Mesenteric fat pad (tissue), 1 donor: ENCODE measurements around the gene SERPINH1. TPM values are rescaled to one million over a fixed set of nuclear protein-coding genes. Genes with fewer than 3 reads are reported as not detected.
"Not testable (repeated sequence)": the region's sequence is repeated elsewhere in the genome, so short reads cannot be mapped to it uniquely, and the experiment has no call there.

Experiments
- DNase-seq: peaks from one replicate; pipeline ENCODE4 v3.0.0-alpha.2; 2020; ENCODE audit warnings: low spot score
- total RNA-seq: library from RNA; stranded (reverse); fragmentation: NEBNext Ultra II Directional; extraction: Animal tissue kit (Norgen Biotek cat#: 25700); gene quantifications from one replicate; pipeline ENCODE4 v1.2.1, GENCODE V29; 2021
- donor health status: DM: yes; HTN: yes; CAD: no.

Gene SERPINH1
- total RNA-seq, 1 donor from 2014 or later = 309 TPM

- no peak for DNase-seq
Observed at GRCh38 chr11:75572744-75573143, 10.7 kb downstream of the SERPINH1 start.

- DNase-seq = no peak
Observed at GRCh38 chr11:75574698-75575602, 12.9 kb downstream of the SERPINH1 start.

DNA sequence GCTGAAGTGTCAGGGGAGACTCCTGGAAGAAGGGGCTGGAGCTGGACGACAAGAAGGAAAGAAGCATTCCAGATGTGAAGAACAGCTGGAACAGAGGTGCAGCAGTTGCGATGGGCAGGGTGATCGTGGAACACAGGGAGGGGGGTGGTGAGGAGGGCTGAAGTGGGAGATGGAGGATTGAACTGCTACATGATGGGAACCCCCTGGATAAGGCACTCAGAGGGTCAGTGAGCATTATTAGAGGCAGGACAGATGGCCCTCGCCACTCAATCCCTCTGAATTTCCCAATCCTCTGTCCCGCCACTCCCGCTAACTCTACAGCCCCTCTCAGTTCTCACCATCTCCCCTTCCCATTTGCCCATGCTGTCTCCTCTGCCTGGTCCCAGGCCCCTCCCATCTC, 14.0 kb downstream of the SERPINH1 start:
- no peak for DNase-seq

DNA sequence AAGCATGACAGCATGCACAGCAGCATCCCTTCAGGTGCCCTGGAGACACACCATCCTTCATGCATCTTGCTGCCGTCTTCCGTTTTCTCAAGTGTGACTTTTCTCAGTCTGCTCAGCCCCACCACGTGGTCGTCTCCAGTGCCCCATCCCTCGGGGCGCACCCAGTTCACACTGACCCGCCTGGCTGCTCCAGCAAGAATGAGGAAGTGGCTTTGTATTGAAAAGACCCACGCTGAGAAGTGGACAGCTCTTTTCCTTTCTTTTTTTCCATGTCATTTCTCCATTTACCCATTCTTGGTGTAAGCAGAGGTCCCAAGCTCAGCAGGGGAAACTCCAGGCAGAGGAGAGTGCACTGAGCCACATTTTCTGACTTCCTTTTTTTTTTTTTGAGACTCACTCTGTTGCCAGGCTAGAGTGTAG, 14.5 kb downstream of the SERPINH1 start:
- no peak for DNase-seq

DNA sequence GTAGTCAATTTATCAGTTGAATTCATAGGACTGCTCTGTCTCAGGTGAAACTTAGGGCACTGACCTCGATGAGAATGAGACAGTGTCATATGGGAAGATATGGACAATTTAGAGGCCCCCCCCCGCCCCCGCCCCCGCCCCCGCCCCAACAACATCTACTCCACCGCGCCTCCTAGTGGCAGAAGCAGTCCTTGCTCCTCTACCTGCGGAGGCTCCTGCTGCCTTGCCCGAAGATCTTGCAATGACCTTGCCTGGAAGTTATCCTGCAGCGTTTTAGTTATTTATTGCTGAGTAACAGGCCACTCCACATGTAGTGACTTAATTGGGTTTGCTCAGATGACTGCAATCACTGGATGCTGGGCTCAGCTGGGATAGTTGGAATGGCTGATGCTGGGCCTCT, 15.2 kb downstream of the SERPINH1 start:
- DNase-seq = no peak

DNA sequence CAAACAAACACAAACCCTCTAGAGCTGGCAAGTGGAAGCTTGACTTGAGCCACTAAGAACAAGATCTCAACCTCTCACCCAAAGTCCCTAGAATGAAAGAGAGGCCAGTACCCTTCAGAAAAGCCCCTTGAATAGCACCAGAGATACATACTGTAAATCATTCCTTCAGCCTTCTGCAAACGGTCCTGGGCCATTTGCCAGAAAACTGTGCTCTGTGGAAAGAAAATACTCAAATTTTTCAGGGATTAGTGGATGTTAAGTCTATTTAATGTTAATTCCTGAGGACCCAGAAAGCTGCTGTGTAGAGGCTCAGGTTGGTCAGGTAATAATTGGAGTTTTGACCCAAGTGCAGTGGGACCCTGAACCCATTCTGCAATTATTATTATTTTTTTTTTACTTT, 16.9 kb downstream of the SERPINH1 start:
- DNase-seq = no peak

GRCh38 chr11:75579841-75580240, 17.8 kb downstream of the SERPINH1 start:
- no peak for DNase-seq

- no peak for DNase-seq
Observed at GRCh38 chr11:75582506-75582894, 20.4 kb downstream of the SERPINH1 start.

DNA sequence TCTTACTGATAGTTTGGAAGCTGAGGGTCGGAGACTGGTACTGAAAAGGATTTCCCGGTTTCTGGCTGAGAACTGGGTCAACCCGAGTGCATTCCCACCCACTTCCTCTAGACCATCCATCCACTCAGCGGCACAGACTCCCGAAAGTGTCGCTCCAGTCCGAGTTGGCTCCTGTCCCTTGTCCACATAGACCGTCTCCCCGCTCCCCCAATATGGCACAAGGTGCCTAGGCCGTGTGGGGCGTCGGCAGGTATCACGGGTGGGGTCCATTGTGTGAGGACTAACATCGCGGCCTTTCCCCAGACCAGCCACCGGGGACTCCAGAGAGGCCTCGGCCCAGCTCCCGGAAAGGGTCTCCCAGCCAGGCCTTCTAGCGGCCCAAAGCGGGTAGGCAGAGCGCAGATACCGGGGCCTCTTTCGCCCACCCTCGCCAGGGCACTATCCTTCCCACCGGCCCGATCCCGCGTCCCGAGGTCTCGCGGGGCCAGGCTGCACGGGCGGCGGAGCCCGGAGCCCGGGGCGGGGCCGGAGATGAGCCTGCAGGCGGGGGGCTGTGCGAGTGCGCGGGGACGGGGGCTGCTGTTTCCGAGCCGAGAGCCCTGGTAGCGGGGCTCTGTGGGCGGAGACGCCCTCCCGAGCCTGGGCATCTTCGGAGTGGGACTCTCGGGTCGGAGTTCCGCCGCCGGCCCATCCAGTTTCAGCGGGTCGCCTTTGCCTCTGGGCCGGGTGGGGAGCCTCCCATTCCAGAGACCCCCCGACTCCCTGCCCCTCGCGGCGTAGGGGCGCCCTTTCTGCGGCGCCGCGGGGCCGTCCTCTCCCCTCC, 21.1 kb downstream of the SERPINH1 start:
- no peak for DNase-seq

DNA sequence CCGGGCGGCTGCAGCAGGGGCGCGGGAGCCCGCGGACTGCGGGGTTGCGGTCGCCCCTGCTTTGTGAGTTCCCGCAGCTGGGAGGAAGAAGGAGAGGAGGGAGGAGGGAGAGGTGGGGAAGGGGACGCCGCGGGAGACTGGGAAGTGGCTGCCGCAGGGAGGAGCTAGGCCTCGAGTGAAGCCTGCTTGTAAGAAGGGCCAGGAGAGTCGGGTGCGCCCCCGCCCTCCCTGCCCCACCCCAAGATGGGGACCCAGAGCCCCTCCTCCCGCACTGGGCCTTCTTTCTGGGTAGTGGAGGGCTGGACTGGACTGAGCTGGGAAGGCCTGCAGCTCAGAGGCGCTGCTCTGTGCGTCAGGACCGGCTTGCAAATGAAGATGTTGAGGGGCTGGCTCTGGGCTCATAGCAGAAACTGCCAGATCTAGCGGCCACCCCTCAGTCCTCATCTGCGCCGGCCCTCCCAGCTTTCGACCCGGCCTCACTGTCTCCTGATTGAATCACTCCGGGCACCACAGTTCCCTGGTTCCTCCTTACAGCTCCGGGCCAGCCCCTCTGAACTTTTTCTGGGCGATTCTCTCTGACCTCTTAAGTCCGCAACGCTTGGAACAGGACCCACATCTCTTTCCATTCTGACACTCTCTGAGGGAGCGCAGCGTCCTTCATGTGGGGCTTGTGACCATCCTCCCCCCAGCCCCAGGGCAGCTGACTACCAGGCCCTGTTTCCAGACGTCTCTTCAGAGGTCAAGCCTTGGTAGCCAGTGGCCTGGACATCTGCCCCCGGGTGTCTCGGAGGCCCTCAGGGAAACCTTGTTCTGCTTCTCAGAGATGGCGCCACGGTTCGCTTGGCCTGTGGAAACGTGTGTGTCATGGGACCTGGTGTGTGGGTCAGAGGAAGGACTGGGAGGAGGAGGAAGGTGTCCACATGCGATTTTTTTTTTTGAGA, 21.9 kb downstream of the SERPINH1 start:
- no peak for DNase-seq

DNA sequence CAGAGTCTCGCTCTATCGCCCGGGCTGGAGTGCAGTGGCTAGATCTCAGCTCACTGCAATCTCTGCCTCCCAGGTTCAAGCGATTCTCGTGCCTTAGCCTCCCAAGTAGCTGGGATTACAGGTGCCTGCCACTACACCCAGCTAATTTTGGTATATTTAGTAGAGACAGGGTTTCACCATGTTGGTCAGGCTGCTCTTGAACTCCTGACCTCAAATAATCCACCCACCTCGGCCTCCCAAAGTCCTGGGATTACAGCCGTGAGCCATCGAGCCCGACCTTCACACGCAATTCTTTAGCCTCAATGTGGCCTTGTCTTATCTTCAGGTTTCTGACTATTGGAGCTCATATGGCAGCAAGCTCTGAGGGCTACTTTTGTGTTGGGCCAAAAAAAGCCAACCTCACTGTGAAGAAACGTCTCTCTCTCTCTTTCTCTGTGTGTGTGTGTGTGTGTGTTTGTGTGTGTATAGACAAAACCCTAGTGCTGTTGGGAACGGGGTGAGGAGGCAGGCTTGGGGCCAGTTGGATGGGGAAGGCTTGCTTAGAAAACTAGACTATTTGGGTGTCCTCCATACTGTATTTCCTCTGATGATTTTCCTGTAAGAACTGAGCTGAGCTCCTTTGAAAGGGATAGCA, 22.7 kb downstream of the SERPINH1 start:
- DNase-seq = not testable (repeated sequence)

DNA sequence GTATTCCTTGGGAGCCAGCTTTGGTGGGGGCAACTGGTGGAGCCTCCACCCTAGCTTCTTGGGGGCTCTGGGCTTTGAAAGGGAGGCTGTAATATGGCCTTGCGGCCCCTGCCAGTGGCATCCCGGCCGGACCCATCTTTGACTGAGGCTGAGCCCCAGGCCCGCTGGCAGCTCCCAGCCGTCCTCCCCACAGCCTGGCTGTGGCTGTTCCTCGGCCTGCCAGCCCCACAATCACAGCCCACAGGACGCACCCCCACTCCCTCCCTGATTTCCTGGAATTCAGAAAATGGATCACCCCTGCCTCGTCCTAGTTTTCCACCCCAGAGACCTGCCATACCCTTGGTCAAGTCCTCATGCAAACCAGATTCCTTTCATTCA, 23.2 kb downstream of the SERPINH1 start:
- no peak for DNase-seq

GRCh38 chr11:75586395-75586794, 24.3 kb downstream of the SERPINH1 start:
- no peak for DNase-seq

DNA sequence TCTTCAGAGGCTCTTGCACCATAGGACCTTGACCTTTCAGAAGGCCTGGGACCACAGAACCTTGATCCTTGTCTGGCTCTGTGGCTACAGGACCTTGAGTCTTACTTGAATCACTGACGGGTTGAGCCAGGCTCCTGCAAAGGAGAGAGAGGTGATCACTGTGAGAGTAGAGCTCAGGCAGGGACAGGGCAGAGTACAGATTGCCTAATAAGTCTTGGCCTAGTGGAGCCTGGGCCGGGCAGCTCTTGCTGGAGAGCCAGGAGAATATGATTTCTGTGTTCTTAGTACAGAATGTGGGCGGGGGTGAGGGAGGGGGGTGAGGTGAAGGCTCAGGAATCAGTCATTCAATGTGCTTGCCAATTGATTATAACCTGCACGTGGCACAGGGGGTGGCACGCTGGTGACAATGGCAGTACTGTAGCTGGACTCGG, 26.0 kb downstream of the SERPINH1 start:
- no peak for DNase-seq

DNA sequence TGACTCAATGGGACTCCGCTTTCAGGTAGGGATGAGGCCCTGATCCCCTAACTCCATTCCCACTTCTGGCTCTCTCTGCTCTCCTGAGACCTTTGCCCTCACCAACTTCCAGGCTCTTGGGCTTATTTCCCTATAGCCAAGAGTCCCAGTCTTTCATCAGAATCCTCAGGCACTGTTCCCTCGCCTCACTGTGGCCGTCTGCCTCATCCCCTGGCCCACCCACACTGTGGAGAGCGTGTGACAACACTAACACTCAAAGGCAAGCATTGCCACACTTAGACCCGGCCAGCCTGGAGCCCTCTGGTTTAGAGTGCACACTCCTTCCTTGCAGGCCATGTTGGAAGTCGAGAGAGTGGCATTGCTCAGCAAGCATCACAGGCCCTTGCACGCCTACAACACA, 27.0 kb downstream of the SERPINH1 start:
- no peak for DNase-seq

- DNase-seq = no peak
Observed at GRCh38 chr11:75589933-75590332, 27.9 kb downstream of the SERPINH1 start.

DNA sequence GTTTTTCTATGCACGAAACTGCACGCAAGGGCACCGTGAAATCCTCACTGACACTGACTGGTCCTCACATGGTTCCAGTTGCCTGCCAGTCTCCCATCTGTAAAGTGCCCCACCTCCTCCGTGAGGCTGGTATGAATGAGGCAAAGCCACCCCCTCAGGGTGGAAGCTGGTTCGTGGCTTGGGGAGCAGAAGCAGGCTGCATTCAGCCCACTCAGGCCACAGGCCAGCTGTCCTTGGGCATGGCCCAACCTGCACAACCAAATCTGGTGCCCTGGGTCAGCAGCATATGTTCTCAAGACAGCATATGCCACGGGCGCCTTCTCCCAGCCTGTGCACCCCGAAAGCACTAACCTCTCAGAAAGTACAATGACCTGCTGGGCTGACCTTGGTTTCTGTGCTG, 29.3 kb downstream of the SERPINH1 start:
- DNase-seq = no peak

- DNase-seq = no peak
Observed at GRCh38 chr11:75591966-75592365, 29.9 kb downstream of the SERPINH1 start.

- no peak for DNase-seq
Observed at GRCh38 chr11:75592715-75593114, 30.7 kb downstream of the SERPINH1 start.

DNA sequence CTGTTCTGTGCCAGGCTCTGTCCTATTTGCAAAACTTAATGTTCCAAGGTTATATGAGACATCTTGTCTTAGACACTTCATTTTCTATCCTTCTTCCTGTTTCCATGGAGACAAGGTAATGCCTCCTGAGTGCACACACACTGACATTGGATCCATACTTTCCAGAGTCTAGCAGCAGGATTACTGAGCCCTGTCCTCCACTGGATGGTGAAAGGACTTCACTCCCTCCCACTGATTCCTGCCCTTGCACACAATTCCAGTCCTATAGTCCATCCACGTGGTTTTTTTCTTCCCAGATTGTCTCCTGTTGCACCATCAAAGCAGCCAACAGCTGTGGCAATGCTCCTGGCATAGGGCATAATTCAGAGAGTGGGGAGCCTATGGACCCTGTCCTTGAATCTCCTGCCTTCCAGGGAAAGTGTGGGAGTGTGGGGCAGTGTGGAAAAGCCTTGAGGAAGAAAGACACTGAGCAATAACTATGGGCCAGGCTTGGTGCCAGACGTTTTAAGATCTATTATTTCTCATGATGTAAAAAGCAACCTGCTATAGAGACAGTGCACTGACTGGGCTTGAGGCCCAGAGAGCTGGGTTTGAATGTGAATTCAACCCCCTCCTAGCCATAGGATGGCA, 31.3 kb downstream of the SERPINH1 start:
- DNase-seq = no peak
